ENCODE measurements around the gene PCDHGB4.

DNA sequence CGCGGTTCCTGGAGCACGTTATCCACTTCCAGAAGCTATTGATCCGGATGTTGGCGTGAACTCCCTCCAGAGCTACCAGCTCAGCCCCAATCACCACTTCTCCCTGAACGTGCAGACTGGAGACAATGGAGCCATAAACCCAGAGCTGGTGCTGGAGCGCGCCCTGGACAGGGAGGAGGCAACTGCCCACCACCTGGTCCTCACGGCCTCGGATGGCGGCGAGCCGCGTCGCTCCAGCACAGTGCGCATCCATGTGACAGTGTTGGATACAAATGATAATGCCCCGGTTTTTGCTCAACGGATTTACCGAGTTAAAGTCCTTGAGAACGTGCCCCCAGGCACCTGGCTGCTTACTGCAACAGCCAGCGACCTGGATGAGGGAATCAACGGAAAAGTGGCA, 15.9 kb downstream of the PCDHGB4 start:
- no peak for TF ChIP-seq GATA2 (IDR thresholded peaks at IDR 0.05; ENCODE audit: low read depth, low read length)
- TF ChIP-seq GATA3 (IDR thresholded peaks at IDR 0.05; ENCODE audit: low read depth, low read length): no peak

Measured in SH-SY5Y (cell line).